Esophagus muscularis mucosa (tissue), 4 donors: ENCODE data around the gene SLC25A42.

ENCODE experiments used
- EP300 ChIP-seq: sonication (generic); formaldehyde crosslinking; IDR thresholded peaks from one replicate; pipeline ENCODE4 v1.6.1; 2017; ENCODE audit warnings: antibody characterized with exemption
- POLR2A ChIP-seq: fragments of 450-650 bp; IDR thresholded peaks from one replicate; pipeline ENCODE4 v1.6.1; 2017; ENCODE audit warnings: antibody characterized with exemption, moderate library complexity, mild to moderate bottlenecking, low read depth
- POLR2AphosphoS5 ChIP-seq, 2 donors: sonication (generic); formaldehyde crosslinking; IDR thresholded peaks; one replicate each; pipeline ENCODE4 v1.6.1; 2017; ENCODE audit warnings: antibody characterized with exemption in 2 of 2
- TF ChIP-seq, protein P1 (sequence below), 3 experiments: fragments of 200-600 bp in 2 of 3; fragments of 450-650 bp in 1 of 3; sonication (generic) in 2 of 3; IDR thresholded peaks; one replicate each; pipeline ENCODE4 v1.5.1; 2017 to 2019; ENCODE audit warnings: antibody characterized with exemption in 3 of 3, mild to moderate bottlenecking in 2 of 3, moderate library complexity in 1 of 3

- TF ChIP-seq POLR2A (no peak), POLR2AphosphoS5 (IDR thresholded peaks at IDR 0.05) (no peak), EP300 (no peak)
- TF ChIP-seq, protein P1, sequence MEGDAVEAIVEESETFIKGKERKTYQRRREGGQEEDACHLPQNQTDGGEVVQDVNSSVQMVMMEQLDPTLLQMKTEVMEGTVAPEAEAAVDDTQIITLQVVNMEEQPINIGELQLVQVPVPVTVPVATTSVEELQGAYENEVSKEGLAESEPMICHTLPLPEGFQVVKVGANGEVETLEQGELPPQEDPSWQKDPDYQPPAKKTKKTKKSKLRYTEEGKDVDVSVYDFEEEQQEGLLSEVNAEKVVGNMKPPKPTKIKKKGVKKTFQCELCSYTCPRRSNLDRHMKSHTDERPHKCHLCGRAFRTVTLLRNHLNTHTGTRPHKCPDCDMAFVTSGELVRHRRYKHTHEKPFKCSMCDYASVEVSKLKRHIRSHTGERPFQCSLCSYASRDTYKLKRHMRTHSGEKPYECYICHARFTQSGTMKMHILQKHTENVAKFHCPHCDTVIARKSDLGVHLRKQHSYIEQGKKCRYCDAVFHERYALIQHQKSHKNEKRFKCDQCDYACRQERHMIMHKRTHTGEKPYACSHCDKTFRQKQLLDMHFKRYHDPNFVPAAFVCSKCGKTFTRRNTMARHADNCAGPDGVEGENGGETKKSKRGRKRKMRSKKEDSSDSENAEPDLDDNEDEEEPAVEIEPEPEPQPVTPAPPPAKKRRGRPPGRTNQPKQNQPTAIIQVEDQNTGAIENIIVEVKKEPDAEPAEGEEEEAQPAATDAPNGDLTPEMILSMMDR (IDR thresholded peaks at IDR 0.05) = no peak
These were observed 89.0 kb downstream of the SLC25A42 start for GRCh38 chr19:19152668-19153384.
